Measurements from ENCODE around the gene RGS16. TPM values are rescaled to one million over a fixed set of nuclear protein-coding genes. Genes with fewer than 3 reads are reported as not detected.

The RGS16 gene
- total and polyA plus RNA-seq, 2 donors (not counting 3 experiments of a cell fraction or from before 2014, with no cell fraction given), result not detected

- DNase-seq (ENCODE audit: low read depth, low spot score) (no peak), FAIRE-seq (no peak)
- no TSS peak for BruUV-seq (replicated peaks)
- Histone ChIP-seq H3K9ac (replicated peaks; ENCODE audit: extremely low read depth, insufficient read depth, low read length) (no peak overlapping the region), H3K79me2 (ENCODE audit: control insufficient read depth, insufficient read depth, low read length) (no peaks in the 10 kb centered on the region), H2AFZ (ENCODE audit: low read depth, low read length) (no peak overlapping the region), H3K36me3 (ENCODE audit: control insufficient read depth in 2 of 2, extremely low read depth in 1 of 2, insufficient read depth in 2 of 2, low read length in 2 of 2) (no peaks in the 10 kb centered on the region), H3K4me3 (replicated peaks in 1 of 3; ENCODE audit: insufficient read depth in 1 of 3, low read depth in 1 of 3, low read length in 3 of 3) (no peak overlapping the region), H3K27ac (ENCODE audit: insufficient read depth, low read depth, low read length) (no peak overlapping the region), H4K20me1 (replicated peaks; ENCODE audit: control insufficient read depth, extremely low read depth, insufficient read depth, low read length) (no peaks in the 10 kb centered on the region), H3K4me2 (ENCODE audit: insufficient read depth, low read length) (no peak overlapping the region), H3K9me3 (replicated peaks; ENCODE audit: control insufficient read depth, insufficient read depth, low read length) (no peaks in the 10 kb centered on the region), H3K27me3 (ENCODE audit: control insufficient read depth in 2 of 2, insufficient read depth in 2 of 2, low read length in 2 of 2) (no peaks in the 10 kb centered on the region), H3K9me1 (replicated peaks; ENCODE audit: control insufficient read depth, extremely low read depth, insufficient read depth, low read length) (no peaks in the 10 kb centered on the region), H3K4me1 (ENCODE audit: control insufficient read depth, extremely low read depth, insufficient read depth, low read length) (no peaks in the 10 kb centered on the region)
- CTCF ChIA-PET, result no interaction called here
- intact Hi-C loops (cut with micrococcal nuclease), result no loop called here
- no peak for TF ChIP-seq MYC (IDR thresholded peaks at IDR 0.05; ENCODE audit: low read depth, low read length)
- no peak for TF ChIP-seq FOS (IDR thresholded peaks at IDR 0.05; ENCODE audit: borderline replicate concordance, insufficient read depth, low read length)
- no peak for TF ChIP-seq JUN (IDR thresholded peaks at IDR 0.05; ENCODE audit: borderline replicate concordance, insufficient read depth, insufficient read length, low read depth)
- no peak for TF ChIP-seq GATA2 (IDR thresholded peaks at IDR 0.05; ENCODE audit: insufficient read depth, insufficient read length, low read depth, low read length)
- POLR2A ChIA-PET, result no interaction called here
- dilution Hi-C loops (cut with MboI; ENCODE audit: extremely low pct_ligation_motif_present, low sequenced_read_pairs), result no loop called here
Observed at GRCh38 chr1:182641561-182641960, 37.4 kb upstream of the RGS16 start.

DNA sequence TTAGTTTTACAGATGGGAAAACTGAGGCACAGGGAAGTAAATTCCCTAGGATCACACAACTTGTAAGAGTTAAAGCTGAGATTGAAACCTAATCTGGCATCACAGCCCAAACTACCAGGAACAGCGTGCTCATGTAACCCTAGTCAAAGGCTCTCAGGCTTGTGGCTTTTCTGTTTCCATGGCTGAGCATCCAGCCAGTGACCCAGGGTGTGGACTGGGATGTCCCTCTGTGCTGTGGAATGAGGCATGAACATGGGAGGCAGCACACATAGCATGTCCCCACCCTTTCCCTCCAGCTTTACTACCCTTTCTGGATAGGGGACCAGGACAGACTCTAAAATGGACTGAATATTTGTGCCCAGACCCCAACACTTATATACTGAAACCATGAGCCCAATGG lies 35.1 kb upstream of the RGS16 start:
- dilution Hi-C loops (cut with MboI; ENCODE audit: extremely low pct_ligation_motif_present, low sequenced_read_pairs), result no loop called here
- no TSS peak for BruUV-seq (replicated peaks)
- DNase-seq (ENCODE audit: low read depth, low spot score) (no peak), FAIRE-seq (no peak)
- H3K36me3 ChIP-seq (ENCODE audit: control insufficient read depth in 2 of 2, extremely low read depth in 1 of 2, insufficient read depth in 2 of 2, low read length in 2 of 2), result no peaks in the 10 kb centered on the region
- H2AFZ ChIP-seq (ENCODE audit: low read depth, low read length), result no peak overlapping the region
- TF ChIP-seq POLR2A (IDR thresholded peaks at IDR 0.05; ENCODE audit: low read depth, low read length) (no peak), GATA2 (IDR thresholded peaks at IDR 0.05; ENCODE audit: insufficient read depth, insufficient read length, low read depth, low read length) (no peak), FOS (IDR thresholded peaks at IDR 0.05; ENCODE audit: borderline replicate concordance, insufficient read depth, low read length) (no peak), POLR2AphosphoS5 (IDR thresholded peaks at IDR 0.05; ENCODE audit: insufficient read depth, low read depth, low read length) (no peak), CTCF (IDR thresholded peaks at IDR 0.05; ENCODE audit: extremely low read depth in 1 of 2, insufficient read depth in 1 of 2, low read depth in 1 of 2, low read length in 2 of 2) (no peak), JUN (IDR thresholded peaks at IDR 0.05; ENCODE audit: borderline replicate concordance, insufficient read depth, insufficient read length, low read depth) (no peak)
- TF ChIP-seq, protein P1, sequence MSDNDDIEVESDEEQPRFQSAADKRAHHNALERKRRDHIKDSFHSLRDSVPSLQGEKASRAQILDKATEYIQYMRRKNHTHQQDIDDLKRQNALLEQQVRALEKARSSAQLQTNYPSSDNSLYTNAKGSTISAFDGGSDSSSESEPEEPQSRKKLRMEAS (IDR thresholded peaks at IDR 0.05; ENCODE audit: insufficient read depth, insufficient read length), result no peak
- no peak overlapping the region for H3K4me3 ChIP-seq (replicated peaks in 1 of 3; ENCODE audit: insufficient read depth in 1 of 3, low read depth in 1 of 3, low read length in 3 of 3)
- H3K9me1 ChIP-seq (replicated peaks; ENCODE audit: control insufficient read depth, extremely low read depth, insufficient read depth, low read length), result no peaks in the 10 kb centered on the region
- no peaks in the 10 kb centered on the region for H4K20me1 ChIP-seq (replicated peaks; ENCODE audit: control insufficient read depth, extremely low read depth, insufficient read depth, low read length)
- no peak overlapping the region for H3K27ac ChIP-seq (ENCODE audit: insufficient read depth, low read depth, low read length)
- H3K27me3 ChIP-seq (ENCODE audit: control insufficient read depth in 2 of 2, insufficient read depth in 2 of 2, low read length in 2 of 2), result no peaks in the 10 kb centered on the region
- no peaks in the 10 kb centered on the region for H3K9me3 ChIP-seq (replicated peaks; ENCODE audit: control insufficient read depth, insufficient read depth, low read length)
- intact Hi-C loops (cut with micrococcal nuclease), result no loop called here
- no peak overlapping the region for H3K9ac ChIP-seq (replicated peaks; ENCODE audit: extremely low read depth, insufficient read depth, low read length)
- H3K4me1 ChIP-seq (ENCODE audit: control insufficient read depth, extremely low read depth, insufficient read depth, low read length), result no peaks in the 10 kb centered on the region
- ChIA-PET CTCF (no interaction called here), POLR2A (no interaction called here)
- no peak overlapping the region for H3K4me2 ChIP-seq (ENCODE audit: insufficient read depth, low read length)
- H3K79me2 ChIP-seq (ENCODE audit: control insufficient read depth, insufficient read depth, low read length), result no peaks in the 10 kb centered on the region
